DMS 273 treated with DMSO at 0.1 percent for 48 hours (cell line): ENCODE results near the gene POGK.
"Not testable (repeated sequence)": the region's sequence is repeated elsewhere in the genome, so short reads cannot be mapped to it uniquely, and the experiment has no call there.

Source experiments
- DNase-seq: peaks from one replicate; lab custom pipeline; 2025; lab: John Stamatoyannopoulos, UW

The POGK gene

GRCh38 chr1:166838766-166839599 is at the start of gene POGK:
POGK (plus strand) TSS chr1:166839475; CDS start chr1:166840957, 1,482 bp downstream.
- peak; percentile 77 for DNase-seq

GRCh38 chr1:166796620-166797236 is 42.5 kb upstream of the POGK start:
- no peak for DNase-seq

- DNase-seq, result no peak
Observed at GRCh38 chr1:166808952-166809351, 30.3 kb upstream of the POGK start.

- DNase-seq, result no peak
Observed at GRCh38 chr1:166811691-166812090, 27.6 kb upstream of the POGK start.

GRCh38 chr1:166813508-166814223 is 25.6 kb upstream of the POGK start:
- DNase-seq, result no peak

- DNase-seq, result no peak
Observed at GRCh38 chr1:166814611-166815010, 24.7 kb upstream of the POGK start.

GRCh38 chr1:166819974-166820373 is 19.3 kb upstream of the POGK start:
- DNase-seq, result no peak

- no peak for DNase-seq
Observed at GRCh38 chr1:166822385-166822784, 16.9 kb upstream of the POGK start.

- DNase-seq, result no peak
Observed at GRCh38 chr1:166827426-166827825, 11.8 kb upstream of the POGK start.

- not testable (repeated sequence) for DNase-seq
Observed at GRCh38 chr1:166829762-166830161, 9.5 kb upstream of the POGK start.

- no peak for DNase-seq
Observed at GRCh38 chr1:166836733-166837132, 2.5 kb upstream of the POGK start.

GRCh38 chr1:166839600-166840308 is 479 bp downstream of the POGK start:
- no peak for DNase-seq

- DNase-seq, result no peak
Observed at GRCh38 chr1:166840309-166841274, 1.3 kb downstream of the POGK start.

- no peak for DNase-seq
Observed at GRCh38 chr1:166843322-166843721, 4.0 kb downstream of the POGK start.

GRCh38 chr1:166843769-166844596 is 4.7 kb downstream of the POGK start:
- DNase-seq, result no peak

GRCh38 chr1:166844791-166845190 is 5.5 kb downstream of the POGK start:
- no peak for DNase-seq

GRCh38 chr1:166848193-166848592 is 8.9 kb downstream of the POGK start:
- no peak for DNase-seq

GRCh38 chr1:166849135-166849534 is 9.9 kb downstream of the POGK start:
- DNase-seq, result no peak

GRCh38 chr1:166852918-166853317 is 13.6 kb downstream of the POGK start:
- DNase-seq, result no peak

GRCh38 chr1:166855558-166855957 is 16.3 kb downstream of the POGK start:
- DNase-seq, result no peak
